Cardiac fibroblast (primary cell): ENCODE measurements around the gene LRRC1.
A peak's percentile ranks its signal among the peaks of the same experiment; 100 is the strongest.

Experiments
- DNase-seq, 2 donors: peaks; one replicate each; pipeline versions ENCODE4 v3.0.0 to v3.0.0-alpha.2; 2010; ENCODE audit warnings: low read depth in 2 of 2
- H3K4me3 ChIP-seq, 2 donors: replicated peaks in 1 of 2; 1 replicate in 1 of 2; 2 replicates in 1 of 2; pipeline ENCODE4 v1.5.1; 2011; ENCODE audit warnings: low read depth in 2 of 2, low read length in 2 of 2, mild to moderate bottlenecking in 2 of 2, moderate library complexity in 1 of 2
- CTCF ChIP-seq: IDR thresholded peaks from one replicate; pipeline ENCODE4 v1.5.1; 2011; ENCODE audit warnings: low read depth, mild to moderate bottlenecking, low read length, inconsistent platforms

The LRRC1 gene

DNA sequence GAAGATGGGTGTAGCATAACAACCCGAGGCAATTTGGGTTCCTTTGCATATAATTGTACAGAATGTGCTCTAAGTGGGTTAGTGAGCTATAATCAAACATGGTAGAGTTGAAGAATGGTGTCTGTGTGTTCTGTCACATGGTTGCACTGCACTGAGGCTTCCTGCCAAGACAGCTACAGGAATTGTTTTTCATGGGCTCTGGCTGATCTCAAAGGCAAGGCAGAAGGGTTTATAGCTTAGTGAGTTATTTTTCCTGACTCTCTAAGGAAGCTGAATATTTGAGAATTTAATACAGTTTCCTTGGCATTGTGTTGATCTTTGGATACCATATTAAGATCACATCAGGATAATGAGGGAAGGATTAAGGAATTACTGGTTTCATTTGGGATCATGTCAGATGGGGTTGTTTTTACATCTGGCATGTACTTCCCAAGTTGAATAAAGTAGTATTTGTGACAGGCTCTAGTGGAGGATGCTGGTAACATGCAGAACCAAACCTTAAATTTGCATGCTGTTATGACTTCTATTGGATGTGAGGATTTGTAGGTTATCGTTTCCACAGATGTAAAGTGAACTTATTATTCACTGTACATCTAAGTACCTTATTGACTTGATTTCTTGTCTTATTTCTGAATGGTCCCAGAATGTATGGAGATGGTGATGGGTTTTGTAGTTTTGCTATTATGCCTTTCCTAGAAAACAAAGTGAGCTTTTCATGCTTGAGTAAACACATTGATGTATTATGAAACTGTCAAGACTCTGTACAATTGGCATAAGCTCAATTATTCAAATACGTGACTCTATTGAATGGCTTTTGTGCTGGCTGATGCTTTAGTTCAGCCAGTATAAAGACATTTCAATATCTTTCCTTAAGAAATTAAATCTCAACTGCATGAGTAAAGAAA lies 43.3 kb downstream of the LRRC1 start:
- H3K4me3 ChIP-seq: no peak overlapping the region
- DNase-seq: peak; percentile 25 to 34
- no peak for TF ChIP-seq CTCF

- no peak for TF ChIP-seq CTCF
- H3K4me3 ChIP-seq: no peak overlapping the region
- no peak for DNase-seq
Observed at GRCh38 chr6:53840027-53840426, 45.2 kb downstream of the LRRC1 start.

DNA sequence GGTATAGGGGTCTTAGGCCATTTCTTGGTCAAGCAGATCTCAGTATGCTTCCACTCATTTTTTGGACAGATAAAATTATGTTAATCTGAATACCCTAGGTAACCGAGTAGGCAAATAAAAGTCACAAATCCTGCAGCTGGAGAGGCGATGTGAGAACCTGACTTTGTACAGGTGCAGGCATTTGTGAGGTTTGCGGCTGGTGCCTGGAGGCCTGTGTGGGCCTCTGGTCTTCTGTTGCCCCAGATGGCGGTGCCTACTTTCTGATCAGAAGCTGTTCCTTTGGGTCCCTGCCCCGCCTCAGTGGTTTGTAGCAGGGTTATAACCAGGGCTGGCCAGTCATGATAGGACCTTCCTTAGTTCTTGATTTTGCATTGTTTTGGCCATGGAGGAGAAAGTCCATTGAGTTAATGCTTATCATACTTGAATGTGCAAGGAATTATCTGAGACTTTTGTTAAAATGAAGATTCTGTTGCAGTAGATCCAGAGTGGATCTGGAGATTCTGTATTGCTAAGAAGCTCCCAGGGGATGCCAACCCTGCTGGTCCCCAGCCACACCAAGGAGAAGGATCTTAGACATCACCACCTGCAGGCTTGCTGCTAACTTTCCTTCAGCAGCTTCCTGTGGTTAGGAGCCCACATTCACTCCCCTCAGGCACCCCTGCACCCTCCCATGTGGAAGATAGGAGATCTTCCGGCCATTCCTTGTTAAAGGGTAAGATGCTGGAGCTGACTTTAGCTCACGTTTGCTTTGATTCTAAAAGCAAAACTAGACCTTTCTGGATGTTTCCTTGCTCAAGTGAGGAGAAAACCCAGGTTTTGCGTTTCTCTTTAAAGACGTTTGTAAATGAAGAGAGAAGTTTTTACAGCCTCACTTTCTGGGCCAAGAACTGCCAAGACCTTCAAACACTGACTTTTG lies 50.7 kb downstream of the LRRC1 start:
- no peak for TF ChIP-seq CTCF
- no peak for DNase-seq
- H3K4me3 ChIP-seq: no peak overlapping the region

DNA sequence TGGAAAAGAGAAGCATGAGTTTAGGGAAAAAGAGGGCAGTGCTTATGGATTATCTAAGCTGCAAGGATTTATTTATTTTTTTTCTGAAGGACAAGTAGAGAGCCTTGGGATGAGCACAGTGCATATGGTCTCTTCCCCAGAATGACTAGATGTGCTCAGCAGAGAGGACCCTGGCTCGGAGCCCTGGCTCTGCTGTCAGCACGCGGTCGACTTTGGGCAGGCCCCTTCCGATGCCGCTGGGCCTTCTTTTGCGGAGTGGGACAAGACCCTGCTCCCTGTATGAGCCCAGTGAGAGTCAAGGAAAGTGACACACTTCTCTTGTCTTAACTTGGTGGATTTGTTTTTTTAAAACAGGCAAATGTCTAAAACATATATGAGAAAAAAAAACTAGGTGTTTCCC lies 51.4 kb downstream of the LRRC1 start:
- H3K4me3 ChIP-seq: no peak overlapping the region
- TF ChIP-seq CTCF: no peak
- no peak for DNase-seq

DNA sequence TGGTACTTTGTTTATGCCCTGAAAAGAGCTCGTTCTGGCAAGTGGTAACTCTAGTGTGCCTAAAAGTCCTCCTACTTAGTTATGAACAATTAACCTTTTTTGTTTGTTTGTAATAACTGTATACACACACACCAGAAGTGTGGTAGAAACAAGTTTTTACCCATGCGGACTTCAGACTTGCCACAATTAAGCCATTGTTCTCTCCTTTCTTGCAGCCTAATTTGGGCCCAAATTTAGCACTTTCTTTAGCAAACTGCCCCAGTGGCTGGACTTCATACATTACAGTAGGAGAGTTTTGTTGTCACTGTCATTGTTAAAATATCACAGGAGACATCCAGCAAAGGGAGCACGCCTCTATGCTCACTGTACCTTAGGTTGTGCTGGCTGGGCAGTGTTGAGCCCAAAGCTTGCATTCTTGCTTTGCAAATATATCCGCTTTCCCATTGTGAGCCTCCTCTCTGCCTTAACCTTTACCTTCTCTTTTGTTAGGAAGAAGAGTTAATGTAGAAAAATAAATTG lies 53.0 kb downstream of the LRRC1 start:
- DNase-seq: no peak
- no peak overlapping the region for H3K4me3 ChIP-seq
- TF ChIP-seq CTCF: no peak

- H3K4me3 ChIP-seq: no peak overlapping the region
- no peak for TF ChIP-seq CTCF
- DNase-seq: no peak
Observed at GRCh38 chr6:53850527-53850926, 55.7 kb downstream of the LRRC1 start.
